ENCODE data around the gene FAM83D. TPM values are rescaled to one million over a fixed set of nuclear protein-coding genes. Genes with fewer than 3 reads are reported as not detected.

FAM83D gene
- total and polyA plus RNA-seq, 2 of the 8 experiments (the other 6 are each of a cell fraction or from before 2014, with no cell fraction given): 60.9 to 62.6 TPM

DNA sequence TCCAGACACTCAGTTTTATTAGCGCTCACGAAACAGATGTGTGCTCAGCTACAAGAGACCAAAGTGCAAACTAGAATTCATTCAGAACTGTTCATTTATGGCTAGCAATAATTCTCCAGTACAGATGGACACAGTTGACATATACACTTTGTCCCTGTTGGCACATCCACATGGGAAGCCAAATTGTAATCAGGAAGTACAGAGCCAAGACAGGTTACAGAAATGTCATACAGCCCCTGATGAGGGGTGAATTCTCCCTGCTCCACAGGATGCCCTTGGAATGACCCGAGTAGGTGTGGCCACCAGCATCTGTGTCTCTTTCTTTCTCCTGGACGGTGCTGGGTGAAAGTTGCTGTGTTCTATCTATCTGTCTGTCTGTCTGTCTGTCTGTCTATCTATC is 43.5 kb downstream of the FAM83D start:
- 91% methylated on average over 4 of the region's 4 CpGs; no CpG with 5 or more reads in 1 of the 2 experiments for WGBS, 2 experiments (ENCODE audit: extremely low coverage in 1 of 2, insufficient coverage in 1 of 2, insufficient read length in 1 of 2, insufficient replicate concordance in 2 of 2, low coverage in 1 of 2, low lambda C conversion rate in 2 of 2, missing lambda C conversion rate in 1 of 2)
- peaks cover 13 to 42% (median 23%) of the 10 kb centered on the region in 4 experiments; a peak in 7 of 8 replicates for H3K36me3 ChIP-seq (ENCODE audit: control insufficient read depth in 2 of 4, insufficient read depth in 4 of 4, low read length in 3 of 4)
- no peak overlapping the region for H4K8ac ChIP-seq (ENCODE audit: extremely low read depth, insufficient read depth, low read length)
- no peak overlapping the region for H4K5ac ChIP-seq (ENCODE audit: insufficient read length, low read depth, low read length)
- TF ChIP-seq, protein P1, sequence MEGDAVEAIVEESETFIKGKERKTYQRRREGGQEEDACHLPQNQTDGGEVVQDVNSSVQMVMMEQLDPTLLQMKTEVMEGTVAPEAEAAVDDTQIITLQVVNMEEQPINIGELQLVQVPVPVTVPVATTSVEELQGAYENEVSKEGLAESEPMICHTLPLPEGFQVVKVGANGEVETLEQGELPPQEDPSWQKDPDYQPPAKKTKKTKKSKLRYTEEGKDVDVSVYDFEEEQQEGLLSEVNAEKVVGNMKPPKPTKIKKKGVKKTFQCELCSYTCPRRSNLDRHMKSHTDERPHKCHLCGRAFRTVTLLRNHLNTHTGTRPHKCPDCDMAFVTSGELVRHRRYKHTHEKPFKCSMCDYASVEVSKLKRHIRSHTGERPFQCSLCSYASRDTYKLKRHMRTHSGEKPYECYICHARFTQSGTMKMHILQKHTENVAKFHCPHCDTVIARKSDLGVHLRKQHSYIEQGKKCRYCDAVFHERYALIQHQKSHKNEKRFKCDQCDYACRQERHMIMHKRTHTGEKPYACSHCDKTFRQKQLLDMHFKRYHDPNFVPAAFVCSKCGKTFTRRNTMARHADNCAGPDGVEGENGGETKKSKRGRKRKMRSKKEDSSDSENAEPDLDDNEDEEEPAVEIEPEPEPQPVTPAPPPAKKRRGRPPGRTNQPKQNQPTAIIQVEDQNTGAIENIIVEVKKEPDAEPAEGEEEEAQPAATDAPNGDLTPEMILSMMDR (IDR thresholded peaks at IDR 0.05; ENCODE audit: control extremely low read depth in 1 of 3, insufficient read depth in 1 of 3, low read depth in 1 of 3, low read length in 3 of 3): no peak
- TF ChIP-seq JUN (IDR thresholded peaks at IDR 0.05; ENCODE audit: low read depth, low read length) (no peak), KDM4A (IDR thresholded peaks at IDR 0.05; ENCODE audit: low read depth, low read length, severe bottlenecking) (no peak), EGR1 (IDR thresholded peaks at IDR 0.05; ENCODE audit: borderline replicate concordance, low read depth, low read length) (no peak), CBX8 (IDR thresholded peaks at IDR 0.05; ENCODE audit: borderline replicate concordance, low read depth, low read length) (no peak), SP2 (IDR thresholded peaks at IDR 0.05; ENCODE audit: low read length) (no peak), SIN3A (conservative IDR thresholded peaks at IDR 0.05 in 1 of 2, IDR thresholded peaks at IDR 0.05 in 1 of 2; ENCODE audit: low read depth in 1 of 2, low read length in 2 of 2) (no peak)
- TF ChIP-seq, protein P2, sequence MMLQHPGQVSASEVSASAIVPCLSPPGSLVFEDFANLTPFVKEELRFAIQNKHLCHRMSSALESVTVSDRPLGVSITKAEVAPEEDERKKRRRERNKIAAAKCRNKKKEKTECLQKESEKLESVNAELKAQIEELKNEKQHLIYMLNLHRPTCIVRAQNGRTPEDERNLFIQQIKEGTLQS (IDR thresholded peaks at IDR 0.05; ENCODE audit: insufficient read depth, low read depth, low read length): no peak
- no peak overlapping the region for H2AFZ ChIP-seq (ENCODE audit: low read length)
- DNase-seq (ENCODE audit: low read depth in 1 of 2, low spot score in 2 of 2) (no peak), FAIRE-seq (no peak)
- H3K27ac ChIP-seq (ENCODE audit: low read depth, low read length): no peak overlapping the region
- POLR2A ChIA-PET (ENCODE audit: partially characterized antibody): no interaction called here
- H2BK5ac ChIP-seq (ENCODE audit: low read depth, low read length): no peak overlapping the region
- peaks cover 1 to 9% of the 10 kb centered on the region in 2 experiments for H4K20me1 ChIP-seq (replicated peaks in 1 of 2; ENCODE audit: control insufficient read depth in 1 of 2, insufficient read depth in 2 of 2, low read length in 2 of 2)
- H3K23me2 ChIP-seq (ENCODE audit: low read depth, low read length): peaks cover 2% of the 10 kb centered on the region; the same call in 1 of the 2 replicates
- no peaks in the 10 kb centered on the region for H3K27me3 ChIP-seq (replicated peaks in 1 of 4; ENCODE audit: control insufficient read depth in 3 of 4, extremely low read depth in 1 of 4, insufficient read depth in 3 of 4, low read length in 3 of 4)
- peaks cover 0 to 36% of the 10 kb centered on the region in 2 experiments; a peak in 3 of 4 replicates for H3K79me2 ChIP-seq (ENCODE audit: control insufficient read depth in 1 of 2, insufficient read depth in 2 of 2, low read length in 2 of 2)
- no peak overlapping the region for H3K14ac ChIP-seq (ENCODE audit: insufficient read length)
- no peak overlapping the region for H4K91ac ChIP-seq (replicated peaks; ENCODE audit: insufficient read length, low read length)
- CTCF ChIA-PET (ENCODE audit: partially characterized antibody): no interaction called here
- H3K4me3 ChIP-seq (ENCODE audit: extremely low read depth in 1 of 4, insufficient read depth in 2 of 4, low read depth in 3 of 4, low read length in 4 of 4): no peak overlapping the region
- H3K79me1 ChIP-seq (ENCODE audit: low read depth, low read length): no peaks in the 10 kb centered on the region; the same call in 1 of the 2 replicates
- H3K9ac ChIP-seq (replicated peaks in 1 of 4; ENCODE audit: extremely low read depth in 1 of 4, low read depth in 3 of 4, low read length in 3 of 4): no peak overlapping the region
- H2AK5ac ChIP-seq (ENCODE audit: low read depth, low read length): no peak overlapping the region
- H2BK15ac ChIP-seq (ENCODE audit: low read length): no peak overlapping the region
- H3K23ac ChIP-seq (ENCODE audit: insufficient read length): no peak overlapping the region
- no peak overlapping the region for H3K4me2 ChIP-seq (ENCODE audit: insufficient read depth in 1 of 2, low read depth in 2 of 2, low read length in 2 of 2)
- no peak overlapping the region for H2BK12ac ChIP-seq (ENCODE audit: low read depth, low read length)
- no peak overlapping the region for H3K56ac ChIP-seq (replicated peaks; ENCODE audit: insufficient read length, low read depth, low read length)
- no peaks in the 10 kb centered on the region for H3K9me3 ChIP-seq (ENCODE audit: insufficient read depth in 2 of 2, low read depth in 1 of 2, low read length in 1 of 2)
- no peak overlapping the region for H3K4ac ChIP-seq (replicated peaks; ENCODE audit: insufficient read length, low read depth, low read length)
- no peak overlapping the region for H2BK120ac ChIP-seq (replicated peaks; ENCODE audit: low read depth, low read length)
- no peak overlapping the region for H3K18ac ChIP-seq (ENCODE audit: extremely low read depth, low read length)
- H2BK20ac ChIP-seq (ENCODE audit: low read length): no peak overlapping the region
- H3K4me1 ChIP-seq (replicated peaks in 1 of 4; ENCODE audit: control insufficient read depth in 3 of 4, insufficient read depth in 4 of 4, low read length in 3 of 4): no peaks in the 10 kb centered on the region
